ENCODE measurements around the gene NKAPD1. TPM values are rescaled to one million over a fixed set of nuclear protein-coding genes. Genes with fewer than 3 reads are reported as not detected.

NKAPD1 gene
- total and polyA plus RNA-seq, 4 donors: 12.4 to 24.4 (median 13.6) TPM

- TF ChIP-seq CTCF (IDR thresholded peaks at IDR 0.05; ENCODE audit: control extremely low read depth, extremely low read depth): no peak
- DNase-seq (no peak), ATAC-seq (ENCODE audit: insufficient read depth, low FRiP score) (no peak)
- Histone ChIP-seq H3K4me3 (no peak overlapping the region), H3K27ac (ENCODE audit: low read depth in 1 of 2, low read length in 1 of 2) (no peak overlapping the region), H3K27me3 (ENCODE audit: control insufficient read depth in 3 of 3, insufficient read depth in 3 of 3, low read length in 2 of 3) (no peaks in the 10 kb centered on the region), H3K36me3 (ENCODE audit: control insufficient read depth in 4 of 4, insufficient read depth in 4 of 4, low read length in 4 of 4) (peaks cover 0 to 2% (median 0%) of the 10 kb centered on the region in 4 donors), H3K4me1 (ENCODE audit: control insufficient read depth in 5 of 5, insufficient read depth in 5 of 5, low read length in 5 of 5) (no peaks in the 10 kb centered on the region), H3K9ac (ENCODE audit: insufficient read depth in 1 of 2, low read length in 2 of 2) (no peak overlapping the region), H3K9me3 (ENCODE audit: control insufficient read depth in 4 of 4, insufficient read depth in 3 of 4, low read length in 3 of 4) (no peaks in the 10 kb centered on the region)
- WGBS, 2 donors: 42 to 67% methylated on average over 2 of the region's 2 CpGs
These were observed 58.6 kb downstream of the NKAPD1 start for GRCh38 chr11:112132737-112133136.

GRCh38 chr11:112134473-112134872 lies 60.4 kb downstream of the NKAPD1 start:
- Histone ChIP-seq H3K27ac (ENCODE audit: low read depth in 1 of 2, low read length in 1 of 2) (no peak overlapping the region), H3K9me3 (ENCODE audit: control insufficient read depth in 4 of 4, insufficient read depth in 3 of 4, low read length in 3 of 4) (no peaks in the 10 kb centered on the region), H3K4me1 (ENCODE audit: control insufficient read depth in 5 of 5, insufficient read depth in 5 of 5, low read length in 5 of 5) (no peaks in the 10 kb centered on the region), H3K36me3 (ENCODE audit: control insufficient read depth in 4 of 4, insufficient read depth in 4 of 4, low read length in 4 of 4) (no peaks in the 10 kb centered on the region), H3K27me3 (ENCODE audit: control insufficient read depth in 3 of 3, insufficient read depth in 3 of 3, low read length in 2 of 3) (no peaks in the 10 kb centered on the region), H3K9ac (ENCODE audit: insufficient read depth in 1 of 2, low read length in 2 of 2) (no peak overlapping the region), H3K4me3 (no peak overlapping the region)
- TF ChIP-seq CTCF (IDR thresholded peaks at IDR 0.05; ENCODE audit: control extremely low read depth, extremely low read depth): no peak
- DNase-seq (no peak), ATAC-seq (ENCODE audit: insufficient read depth, low FRiP score) (no peak)
- WGBS, 2 donors: 92 to 99% methylated on average over 2 to 3 of the region's 4 CpGs

Small RNA genes within 50 kb of the gene (small RNA-seq; reads per million reads assigned to genes)
- not detected for gene AP000907.3 (ENCODE audit: low replicate concordance)
- not detected for gene RNU6-893P (ENCODE audit: low replicate concordance)

Other genes with a start within 250 kb of the NKAPD1 start
- 10 to 100 TPM; 24.7 to 43.4 TPM for gene ALG9, start 202.7 kb upstream of the NKAPD1 start, total RNA-seq
- 10 to 100 TPM; 11.4 to 27.2 TPM for gene ALG9, start 202.7 kb upstream of the NKAPD1 start, polyA plus RNA-seq
- gene FDXACB1, start 195.1 kb upstream of the NKAPD1 start, total RNA-seq: 1 to 10 TPM; 2.4 to 2.7 TPM
- gene FDXACB1, start 195.1 kb upstream of the NKAPD1 start, polyA plus RNA-seq: 1 to 10 TPM; 2.2 to 2.3 TPM
- gene CFAP68, start 194.8 kb upstream of the NKAPD1 start, total RNA-seq: 10 to 100 TPM; 17.5 to 27.4 TPM
- gene CFAP68, start 194.8 kb upstream of the NKAPD1 start, polyA plus RNA-seq: 10 to 100 TPM; 15.2 to 49.0 TPM
- gene CRYAB, start 162.5 kb upstream of the NKAPD1 start, total RNA-seq: 10 to 100 TPM; 12.0 to 60.8 TPM
- 10 to 100 TPM; 60.8 to 73.0 TPM for gene CRYAB, start 162.5 kb upstream of the NKAPD1 start, polyA plus RNA-seq
- 1 to 10 TPM in 1 of 2 donors, under 1 TPM in 1; 0.65 to 4.8 TPM for gene HSPB2, start 161.6 kb upstream of the NKAPD1 start, total RNA-seq
- gene HSPB2, start 161.6 kb upstream of the NKAPD1 start, polyA plus RNA-seq: 1 to 10 TPM; 2.9 to 5.4 TPM
- gene C11orf52, start 155.4 kb upstream of the NKAPD1 start, total RNA-seq: 10 to 100 TPM; 11.1 to 16.0 TPM
- gene C11orf52, start 155.4 kb upstream of the NKAPD1 start, polyA plus RNA-seq: 10 to 100 TPM; 14.6 to 20.4 TPM
- 10 to 100 TPM; 17.2 to 32.1 TPM for gene DIXDC1, start 137.0 kb upstream of the NKAPD1 start, total RNA-seq
- 1 to 10 TPM; 3.1 to 3.9 TPM for gene DIXDC1, start 137.0 kb upstream of the NKAPD1 start, polyA plus RNA-seq
- 10 to 100 TPM; 31.9 to 32.9 TPM for gene DLAT, start 48.9 kb upstream of the NKAPD1 start, total RNA-seq
- gene DLAT, start 48.9 kb upstream of the NKAPD1 start, polyA plus RNA-seq: 10 to 100 TPM; 12.0 to 21.1 TPM
- 10 to 100 TPM; 12.2 to 14.5 TPM for gene PIH1D2, start 282 bp upstream of the NKAPD1 start, total RNA-seq
- gene PIH1D2, start 282 bp upstream of the NKAPD1 start, polyA plus RNA-seq: 1 to 10 TPM; 5.1 to 7.8 TPM
- gene TIMM8B, start 12.5 kb downstream of the NKAPD1 start, total RNA-seq: 10 to 100 TPM; 33.9 to 53.3 TPM
- gene TIMM8B, start 12.5 kb downstream of the NKAPD1 start, polyA plus RNA-seq: 100 to 1,000 TPM; 119 to 137 TPM
- gene SDHD, start 12.6 kb downstream of the NKAPD1 start, total RNA-seq: 100 to 1,000 TPM in 1 of 2 donors, 10 to 100 TPM in 1; 91.6 to 164 TPM
- 100 to 1,000 TPM in 1 of 2 donors, 10 to 100 TPM in 1; 85.5 to 117 TPM for gene SDHD, start 12.6 kb downstream of the NKAPD1 start, polyA plus RNA-seq
- 10 to 100 TPM; 23.7 to 24.5 TPM for gene IL18, start 89.8 kb downstream of the NKAPD1 start, total RNA-seq
- 10 to 100 TPM; 29.6 to 88.9 TPM for gene IL18, start 89.8 kb downstream of the NKAPD1 start, polyA plus RNA-seq
- gene TEX12, start 93.1 kb downstream of the NKAPD1 start, total RNA-seq: under 1 TPM in 1 of 2 donors, not detected in 1; 0.74 TPM
- under 1 TPM; 0.09 to 0.31 TPM for gene TEX12, start 93.1 kb downstream of the NKAPD1 start, polyA plus RNA-seq
- gene BCO2, start 101.2 kb downstream of the NKAPD1 start, total RNA-seq: 10 to 100 TPM in 1 of 2 donors, 1 to 10 TPM in 1; 8.2 to 20.3 TPM
- 1 to 10 TPM; 2.8 to 5.3 TPM for gene BCO2, start 101.2 kb downstream of the NKAPD1 start, polyA plus RNA-seq
- 10 to 100 TPM; 19.3 to 24.8 TPM for gene PTS, start 152.1 kb downstream of the NKAPD1 start, total RNA-seq
- gene PTS, start 152.1 kb downstream of the NKAPD1 start, polyA plus RNA-seq: 10 to 100 TPM; 25.4 to 60.5 TPM
- gene PLET1, start 186.6 kb downstream of the NKAPD1 start, total RNA-seq: not detected
- not detected for gene PLET1, start 186.6 kb downstream of the NKAPD1 start, polyA plus RNA-seq

All from lung (tissue), 13 donors.